DND-41 (cell line): ENCODE measurements around the gene ERP27.

Source experiments
- CTCF ChIP-seq: IDR thresholded peaks from 2 replicates; pipeline ENCODE4 v1.5.1; 2012; ENCODE audit warnings: borderline replicate concordance, low read length, moderate library complexity, mild to moderate bottlenecking; ENCODE audit not compliant: poor library complexity, severe bottlenecking; ENCODE audit errors: extremely low read depth
- EZH2 ChIP-seq: IDR thresholded peaks from 3 replicates; pipeline ENCODE4 v1.6.1; 2012; ENCODE audit warnings: borderline replicate concordance, low read depth, mild to moderate bottlenecking, moderate library complexity, low read length, inconsistent platforms; ENCODE audit not compliant: severe bottlenecking

- TF ChIP-seq CTCF = no peak
- no peak for TF ChIP-seq EZH2
Observed at GRCh38 chr12:14976658-14977057, 38.3 kb upstream of the ERP27 start.
